ENCODE data around the gene KCNIP4. TPM values are rescaled to one million over a fixed set of nuclear protein-coding genes. Genes with fewer than 3 reads are reported as not detected.

KCNIP4 gene
- total RNA-seq, 2 donors from 2014 or later: 1.2 TPM; not detected in 1

- DNase-seq (ENCODE audit: low spot score): no peak
- H3K9me3 ChIP-seq: no peaks in the 10 kb centered on the region
- no peak overlapping the region for H3K27ac ChIP-seq
- no peak overlapping the region for H3K4me3 ChIP-seq
- intact Hi-C loops (cut with DNase I): no loop called here
- WGBS: 80% methylated on average over 3 of the region's 3 CpGs
- no peaks in the 10 kb centered on the region for H3K27me3 ChIP-seq (replicated peaks; ENCODE audit: insufficient read depth)
- H3K36me3 ChIP-seq: no peaks in the 10 kb centered on the region
- no peaks in the 10 kb centered on the region for H3K4me1 ChIP-seq (replicated peaks)
- TF ChIP-seq POLR2AphosphoS5 (IDR thresholded peaks at IDR 0.05) (no peak), POLR2A (IDR thresholded peaks at IDR 0.05) (no peak), CTCF (IDR thresholded peaks at IDR 0.05) (no peak)
Measured at GRCh38 chr4:21879187-21879586, 69.4 kb downstream of the KCNIP4 start.

GRCh38 chr4:21876711-21877110, 71.9 kb downstream of the KCNIP4 start:
- TF ChIP-seq POLR2A (IDR thresholded peaks at IDR 0.05): no peak
- no peak for TF ChIP-seq POLR2AphosphoS5 (IDR thresholded peaks at IDR 0.05)
- no peak for TF ChIP-seq CTCF (IDR thresholded peaks at IDR 0.05)
- DNase-seq (ENCODE audit: low spot score): no peak
- intact Hi-C loops (cut with DNase I): no loop called here
- no peaks in the 10 kb centered on the region for H3K36me3 ChIP-seq
- H3K27ac ChIP-seq: no peak overlapping the region
- H3K4me3 ChIP-seq: no peak overlapping the region
- H3K4me1 ChIP-seq (replicated peaks): no peaks in the 10 kb centered on the region
- WGBS: 37% methylated on average over 1 of the region's 1 CpG
- no peaks in the 10 kb centered on the region for H3K27me3 ChIP-seq (replicated peaks; ENCODE audit: insufficient read depth)
- no peaks in the 10 kb centered on the region for H3K9me3 ChIP-seq

GRCh38 chr4:21873145-21873544, 75.4 kb downstream of the KCNIP4 start:
- H3K27ac ChIP-seq: no peak overlapping the region
- no peaks in the 10 kb centered on the region for H3K27me3 ChIP-seq (replicated peaks; ENCODE audit: insufficient read depth)
- H3K4me3 ChIP-seq: no peak overlapping the region
- H3K36me3 ChIP-seq: no peaks in the 10 kb centered on the region
- no peaks in the 10 kb centered on the region for H3K4me1 ChIP-seq (replicated peaks)
- no peak for DNase-seq (ENCODE audit: low spot score)
- H3K9me3 ChIP-seq: no peaks in the 10 kb centered on the region
- TF ChIP-seq POLR2AphosphoS5 (IDR thresholded peaks at IDR 0.05) (no peak), POLR2A (IDR thresholded peaks at IDR 0.05) (no peak), CTCF (IDR thresholded peaks at IDR 0.05) (no peak)
- WGBS: 81% methylated on average over 1 of the region's 1 CpG
- intact Hi-C loops (cut with DNase I): no loop called here

- intact Hi-C loops (cut with DNase I): no loop called here
- no peaks in the 10 kb centered on the region for H3K4me1 ChIP-seq (replicated peaks)
- WGBS: 71% methylated on average over 5 of the region's 5 CpGs
Measured at GRCh38 chr4:21872101-21872500, 76.5 kb downstream of the KCNIP4 start.

More at GRCh38 chr4:21872101-21872500, 76.5 kb downstream of the KCNIP4 start:
- Histone ChIP-seq H3K4me3 (no peak overlapping the region), H3K27me3 (replicated peaks; ENCODE audit: insufficient read depth) (no peaks in the 10 kb centered on the region), H3K27ac (no peak overlapping the region), H3K9me3 (no peaks in the 10 kb centered on the region), H3K36me3 (no peaks in the 10 kb centered on the region)
- no peak for DNase-seq (ENCODE audit: low spot score)
- TF ChIP-seq POLR2AphosphoS5 (IDR thresholded peaks at IDR 0.05) (no peak), POLR2A (IDR thresholded peaks at IDR 0.05) (no peak), CTCF (IDR thresholded peaks at IDR 0.05) (no peak)
